Mesendoderm (in vitro differentiated cells): ENCODE results near the gene BAIAP2.
"Not testable (repeated sequence)": the region's sequence is repeated elsewhere in the genome, so short reads cannot be mapped to it uniquely, and the experiment has no call there.

Experiments
- DNase-seq: peaks from one replicate; pipeline ENCODE4 v3.0.0; 2013
- H2AK5ac ChIP-seq: 2 replicates; pipeline ENCODE4 v1.6.1; 2013; ENCODE audit warnings: low read length, inconsistent platforms
- H2BK120ac ChIP-seq: 2 replicates; pipeline ENCODE4 v1.6.1; 2013; ENCODE audit warnings: low read depth, mild to moderate bottlenecking, low read length, moderate library complexity, mixed read lengths
- H2BK15ac ChIP-seq: replicated peaks from 2 replicates; pipeline ENCODE4 v1.6.1; 2013; ENCODE audit warnings: low read depth, mild to moderate bottlenecking, moderate library complexity
- H2BK5ac ChIP-seq: 2 replicates; pipeline ENCODE4 v1.6.1; 2013; ENCODE audit warnings: low read length, inconsistent platforms
- H3K18ac ChIP-seq: 2 replicates; pipeline ENCODE4 v1.6.1; 2013; ENCODE audit warnings: mild to moderate bottlenecking, low read length, mixed read lengths
- H3K23ac ChIP-seq: one replicate; pipeline ENCODE4 v1.6.1; 2013; ENCODE audit warnings: low read length
- H3K27ac ChIP-seq: 2 replicates; pipeline ENCODE4 v1.5.1; 2013; ENCODE audit warnings: low read depth, mild to moderate bottlenecking, inconsistent platforms, low read length, moderate library complexity
- H3K27me3 ChIP-seq: 2 replicates; pipeline ENCODE4 v1.6.1; 2013; ENCODE audit warnings: low read length, control low read depth, mild to moderate bottlenecking, inconsistent platforms; ENCODE audit not compliant: insufficient read depth, poor library complexity
- H3K36me3 ChIP-seq: 2 replicates; pipeline ENCODE4 v1.6.1; 2013; ENCODE audit warnings: low read length, inconsistent platforms; ENCODE audit not compliant: control insufficient read depth, insufficient read depth
- H3K4ac ChIP-seq: one replicate; pipeline ENCODE4 v1.6.1; 2013; ENCODE audit warnings: low read depth, mild to moderate bottlenecking, low read length, moderate library complexity
- H3K4me1 ChIP-seq: 2 replicates; pipeline ENCODE4 v1.6.1; 2013; ENCODE audit warnings: low read depth, low read length, inconsistent platforms; ENCODE audit not compliant: control insufficient read depth
- H3K4me2 ChIP-seq: 2 replicates; pipeline ENCODE4 v1.6.1; 2013; ENCODE audit warnings: low read length
- H3K4me3 ChIP-seq: 2 replicates; pipeline ENCODE4 v1.5.1; 2013; ENCODE audit warnings: mild to moderate bottlenecking, low read length
- H3K56ac ChIP-seq: one replicate; pipeline ENCODE4 v1.6.1; 2013; ENCODE audit warnings: low read length
- H3K79me1 ChIP-seq: 2 replicates; pipeline ENCODE4 v1.6.1; 2013; ENCODE audit warnings: low read length, inconsistent platforms
- H3K79me2 ChIP-seq: 2 replicates; pipeline ENCODE4 v1.6.1; 2013; ENCODE audit warnings: mild to moderate bottlenecking, low read length; ENCODE audit not compliant: control insufficient read depth, insufficient read depth
- H3K9ac ChIP-seq: 2 replicates; pipeline ENCODE4 v1.6.1; 2013; ENCODE audit warnings: low read length, inconsistent platforms
- H4K5ac ChIP-seq: one replicate; pipeline ENCODE4 v1.6.1; 2013; ENCODE audit warnings: low read length
- H4K8ac ChIP-seq: one replicate; pipeline ENCODE4 v1.6.1; 2013; ENCODE audit warnings: low read depth, mild to moderate bottlenecking, control low read depth, low read length, moderate library complexity
- WGBS: extraction: QIAGEN DNeasy Blood & Tissue Kit; methylation state at CpG from one replicate; pipeline ENCODE4 v1.1.7; 2013; ENCODE audit warnings: low lambda C conversion rate, missing lambda C conversion rate; ENCODE audit not compliant: insufficient coverage; ENCODE audit errors: extremely low coverage; 5-methylcytosine and 5-hydroxymethylcytosine counted together

Gene BAIAP2

GRCh38 chr17:81074875-81075274, 39.9 kb downstream of the BAIAP2 start:
- Histone ChIP-seq H3K4me2 (no peak overlapping the region), H3K79me1 (no peaks in the 10 kb centered on the region), H3K4ac (no peak overlapping the region), H3K36me3 (no peaks in the 10 kb centered on the region), H3K27me3 (no peaks in the 10 kb centered on the region), H2AK5ac (no peak overlapping the region), H3K79me2 (no peaks in the 10 kb centered on the region), H3K23ac (no peak overlapping the region), H3K27ac (no peak overlapping the region), H3K4me1 (no peaks in the 10 kb centered on the region), H2BK120ac (no peak overlapping the region), H3K18ac (no peak overlapping the region), H3K4me3 (no peak overlapping the region), H3K9ac (no peak overlapping the region), H4K5ac (no peak overlapping the region), H4K8ac (no peak overlapping the region), H2BK5ac (no peak overlapping the region), H2BK15ac (no peak overlapping the region), H3K56ac (no peak overlapping the region)
- no CpG with 5 or more reads among the region's 8 CpGs for WGBS
- DNase-seq, result no peak

DNA sequence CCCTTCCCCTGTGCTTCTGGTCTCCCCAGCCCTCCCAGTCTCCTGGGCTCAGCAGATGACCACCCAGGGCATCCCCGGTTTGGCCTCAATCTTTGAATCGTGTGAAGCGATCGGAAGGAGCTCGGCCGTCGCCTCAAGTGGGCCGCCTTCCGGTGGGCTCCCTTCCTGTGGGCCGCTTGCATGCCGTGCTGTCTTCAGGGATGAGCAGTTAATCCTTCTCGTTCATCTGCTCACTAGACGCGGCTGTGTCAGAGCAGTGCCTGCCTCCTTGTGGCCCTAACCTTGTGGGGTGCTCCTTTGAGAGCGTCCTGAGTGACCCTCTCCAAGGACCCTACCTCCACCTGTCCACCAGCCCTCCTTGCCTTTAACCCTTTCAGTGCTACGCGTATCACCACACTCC, 40.4 kb downstream of the BAIAP2 start:
- H3K79me1 ChIP-seq, result no peaks in the 10 kb centered on the region
- H3K4ac ChIP-seq, result no peak overlapping the region
- H3K4me2 ChIP-seq, result no peak overlapping the region
- no peak overlapping the region for H2BK5ac ChIP-seq
- no peak overlapping the region for H3K27ac ChIP-seq
- H4K8ac ChIP-seq, result no peak overlapping the region
- no peaks in the 10 kb centered on the region for H3K27me3 ChIP-seq
- WGBS, result no CpG with 5 or more reads among the region's 17 CpGs
- no peak overlapping the region for H3K23ac ChIP-seq
- H3K36me3 ChIP-seq, result no peaks in the 10 kb centered on the region
- no peaks in the 10 kb centered on the region for H3K79me2 ChIP-seq
- no peak overlapping the region for H2AK5ac ChIP-seq
- H3K56ac ChIP-seq, result no peak overlapping the region
- no peak for DNase-seq
- H3K4me1 ChIP-seq, result no peaks in the 10 kb centered on the region
- H2BK15ac ChIP-seq, result no peak overlapping the region
- H3K18ac ChIP-seq, result no peak overlapping the region
- H3K9ac ChIP-seq, result no peak overlapping the region
- no peak overlapping the region for H2BK120ac ChIP-seq
- no peak overlapping the region for H4K5ac ChIP-seq
- no peak overlapping the region for H3K4me3 ChIP-seq

DNA sequence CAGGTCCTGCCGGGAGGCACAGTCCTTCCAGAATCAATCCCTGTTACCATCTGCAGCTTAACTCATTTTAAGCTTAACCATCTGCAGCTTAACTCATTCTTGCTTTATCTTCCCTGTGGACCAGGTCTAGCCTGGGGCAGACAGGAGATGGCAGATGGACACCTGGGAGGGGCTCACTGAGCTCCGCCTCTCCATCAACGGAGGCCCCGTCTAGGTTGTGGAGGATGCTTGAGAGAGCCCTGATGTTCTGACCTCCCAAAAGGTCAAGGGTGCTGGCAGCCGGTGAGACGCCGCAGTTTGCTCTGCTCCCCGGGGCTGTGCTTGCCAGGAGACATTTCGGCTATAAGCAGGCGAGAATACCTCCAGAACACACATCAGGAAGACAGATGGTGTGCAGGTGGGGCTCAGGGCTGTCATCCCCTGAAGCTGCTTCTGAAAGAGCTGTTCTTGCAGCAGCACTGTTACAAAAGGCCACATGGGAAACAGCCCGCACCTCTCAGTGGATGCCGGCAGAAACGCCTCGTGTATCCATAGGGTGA, 41.3 kb downstream of the BAIAP2 start:
- no peak overlapping the region for H4K5ac ChIP-seq
- no peak overlapping the region for H3K4me2 ChIP-seq
- no peak overlapping the region for H2AK5ac ChIP-seq
- H4K8ac ChIP-seq, result no peak overlapping the region
- no peak overlapping the region for H3K23ac ChIP-seq
- no peak overlapping the region for H3K27ac ChIP-seq
- H3K27me3 ChIP-seq, result no peaks in the 10 kb centered on the region
- H3K79me1 ChIP-seq, result no peaks in the 10 kb centered on the region
- no peak overlapping the region for H2BK5ac ChIP-seq
- DNase-seq, result no peak
- no peak overlapping the region for H3K56ac ChIP-seq
- no peak overlapping the region for H2BK120ac ChIP-seq
- H3K4ac ChIP-seq, result no peak overlapping the region
- H3K4me3 ChIP-seq, result no peak overlapping the region
- no peak overlapping the region for H3K18ac ChIP-seq
- no peak overlapping the region for H3K9ac ChIP-seq
- H3K36me3 ChIP-seq, result no peaks in the 10 kb centered on the region
- H3K4me1 ChIP-seq, result no peaks in the 10 kb centered on the region
- WGBS, result no CpG with 5 or more reads among the region's 14 CpGs
- no peaks in the 10 kb centered on the region for H3K79me2 ChIP-seq
- no peak overlapping the region for H2BK15ac ChIP-seq

DNA sequence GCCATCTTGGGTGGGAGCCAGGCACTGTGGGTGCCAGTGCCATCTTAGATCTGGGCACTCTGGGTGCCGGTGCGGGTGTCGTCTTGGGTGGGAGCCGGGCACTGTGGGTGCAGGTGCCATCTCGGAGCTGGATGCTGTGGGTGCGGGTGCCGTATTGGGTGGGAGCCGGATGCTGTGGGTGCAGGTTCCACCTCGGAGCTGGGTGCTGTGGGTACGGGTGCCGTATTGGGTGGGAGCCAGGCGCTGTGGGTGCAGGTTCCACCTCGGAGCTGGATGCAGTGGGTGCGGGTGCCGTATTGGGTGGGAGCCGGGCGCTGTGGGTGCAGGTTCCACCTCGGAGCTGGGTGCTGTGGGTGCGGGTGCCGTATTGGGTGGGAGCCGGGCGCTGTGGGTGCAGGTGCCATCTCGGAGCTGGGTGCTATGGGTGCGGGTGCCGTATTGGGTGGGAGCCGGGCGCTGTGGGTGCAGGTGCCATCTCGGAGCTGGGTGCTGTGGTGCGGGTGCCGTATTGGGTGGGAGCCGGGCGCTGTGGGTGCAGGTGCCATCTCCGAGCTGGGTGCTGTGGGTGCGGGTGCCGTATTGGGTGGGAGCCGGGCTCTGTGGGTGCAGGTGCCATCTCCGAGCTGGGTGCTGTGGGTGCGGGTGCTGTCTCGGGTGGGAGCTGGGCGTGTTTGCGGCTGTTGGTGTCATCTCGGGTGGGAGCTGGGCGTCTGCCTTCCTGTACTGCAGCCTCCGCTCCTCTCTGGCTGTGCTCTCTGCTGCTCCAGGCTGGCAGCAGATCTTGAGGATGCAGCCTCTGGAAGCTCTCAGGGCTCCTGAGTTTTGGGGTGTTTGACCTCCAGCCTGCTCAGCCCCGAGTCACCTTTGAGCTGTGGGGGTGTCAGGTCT, 43.3 kb downstream of the BAIAP2 start:
- H3K4me2 ChIP-seq, H3K4me1 ChIP-seq, H3K79me1 ChIP-seq, H4K8ac ChIP-seq, H3K18ac ChIP-seq, H3K27ac ChIP-seq, H3K79me2 ChIP-seq, H3K27me3 ChIP-seq, H2BK120ac ChIP-seq, H3K4me3 ChIP-seq, DNase-seq, H2AK5ac ChIP-seq, H3K56ac ChIP-seq, H3K4ac ChIP-seq, H4K5ac ChIP-seq, H2BK5ac ChIP-seq, H2BK15ac ChIP-seq, H3K9ac ChIP-seq, H3K23ac ChIP-seq, H3K36me3 ChIP-seq: not testable (repeated sequence)
- WGBS, result no CpG with 5 or more reads among the region's 45 CpGs

DNA sequence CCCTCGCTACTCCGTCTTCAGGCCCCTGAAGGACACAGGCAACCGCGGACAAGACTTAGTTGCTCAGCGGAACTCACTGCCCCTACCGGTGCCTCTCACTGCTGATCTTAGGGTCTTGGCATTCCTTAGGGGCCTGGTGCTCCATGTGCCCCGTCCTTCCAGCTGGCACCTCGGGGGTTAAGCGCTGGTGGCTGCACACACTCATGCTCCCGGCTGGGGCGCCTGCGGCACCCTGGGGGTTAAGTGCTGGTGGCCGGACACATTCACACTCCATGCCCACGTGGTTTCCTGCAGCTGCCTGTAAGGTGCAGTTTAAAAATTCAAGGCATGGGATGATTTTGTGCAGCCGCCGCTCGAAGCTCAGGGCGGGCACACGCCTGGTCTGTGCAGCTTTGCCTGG, 45.1 kb downstream of the BAIAP2 start:
- Histone ChIP-seq H2BK120ac (no peak overlapping the region), H4K8ac (no peak overlapping the region), H3K9ac (no peak overlapping the region), H2BK15ac (no peak overlapping the region), H3K27ac (no peak overlapping the region), H3K79me2 (no peaks in the 10 kb centered on the region), H3K18ac (no peak overlapping the region), H3K4ac (no peak overlapping the region), H3K27me3 (no peaks in the 10 kb centered on the region), H3K4me1 (no peaks in the 10 kb centered on the region), H3K23ac (no peak overlapping the region), H3K4me2 (no peak overlapping the region), H4K5ac (no peak overlapping the region), H3K4me3 (no peak overlapping the region), H3K79me1 (no peaks in the 10 kb centered on the region), H3K56ac (no peak overlapping the region), H3K36me3 (no peaks in the 10 kb centered on the region), H2AK5ac (no peak overlapping the region), H2BK5ac (no peak overlapping the region)
- no peak for DNase-seq
- no CpG with 5 or more reads among the region's 19 CpGs for WGBS
